Measurements from ENCODE around the gene TMEM45A. TPM values are rescaled to one million over a fixed set of nuclear protein-coding genes. Genes with fewer than 3 reads are reported as not detected.

Gene TMEM45A
- total RNA-seq, 1 experiment from 2014 or later, result 10.1 TPM

GRCh38 chr3:100457811-100458210, 34.6 kb upstream of the TMEM45A start:
- Mint-ChIP-seq H3K36me3 (ENCODE audit: insufficient read depth in 1 of 3, low read depth in 3 of 3) (peaks cover 14 to 42% (median 16%) of the 10 kb centered on the region in 3 experiments), H3K4me1 (peaks cover 10 to 13% of the 10 kb centered on the region in 2 experiments), H3K27ac (no peak overlapping the region), H3K4me3 (no peak overlapping the region), H3K27me3 (ENCODE audit: low read depth) (no peaks in the 10 kb centered on the region), H3K9me3 (peaks cover 7 to 14% of the 10 kb centered on the region in 2 experiments; a peak in 3 of 5 replicates)
- Histone ChIP-seq H2BK120ac (ENCODE audit: low read depth, low read length, poor library complexity, severe bottlenecking) (no peak overlapping the region), H3K23ac (ENCODE audit: insufficient read length, low read depth, low read length) (no peak overlapping the region), H2AFZ (ENCODE audit: low read length) (no peak overlapping the region), H3K18ac (ENCODE audit: insufficient read length, low read depth, low read length) (no peak overlapping the region), H3T11ph (ENCODE audit: low read length) (no peak overlapping the region), H4K91ac (ENCODE audit: insufficient read length, low read depth, low read length) (no peak overlapping the region), H4K5ac (ENCODE audit: insufficient read length, low read depth, low read length) (no peak overlapping the region), H2BK20ac (ENCODE audit: low read depth, low read length, poor library complexity, severe bottlenecking) (no peak overlapping the region), H3K79me2 (ENCODE audit: insufficient read depth, low read length) (no peaks in the 10 kb centered on the region), H3K4me1 (ENCODE audit: insufficient read depth, low read length) (no peaks in the 10 kb centered on the region), H3K4me2 (ENCODE audit: insufficient read depth, insufficient read length, low read length) (no peak overlapping the region), H4K8ac (replicated peaks; ENCODE audit: insufficient read length, low read depth, low read length) (no peak overlapping the region), H2BK12ac (ENCODE audit: insufficient read length, low read depth, low read length) (no peak overlapping the region), H3K27me3 (ENCODE audit: insufficient read depth, low read length) (no peaks in the 10 kb centered on the region), H3K27ac (ENCODE audit: insufficient read length, low read depth, low read length) (no peak overlapping the region), H2AK5ac (ENCODE audit: insufficient read length, low read length) (no peak overlapping the region), H3K4ac (ENCODE audit: low read depth, low read length) (no peak overlapping the region), H3K23me2 (ENCODE audit: insufficient read length, low read depth, low read length, poor library complexity, severe bottlenecking) (no peaks in the 10 kb centered on the region), H3K9me3 (ENCODE audit: control insufficient read depth, low read depth, low read length) (no peaks in the 10 kb centered on the region), H2BK15ac (ENCODE audit: low read depth, low read length) (no peak overlapping the region), H3K14ac (ENCODE audit: insufficient read depth, low read length) (no peak overlapping the region), H2BK5ac (ENCODE audit: insufficient read length, low read length) (no peak overlapping the region), H3K79me1 (ENCODE audit: insufficient read depth, low read depth, low read length, poor library complexity, severe bottlenecking) (no peaks in the 10 kb centered on the region), H3K56ac (ENCODE audit: insufficient read length, low read depth, low read length) (no peak overlapping the region), H3K9ac (ENCODE audit: extremely low read depth, insufficient read length, low read length) (no peak overlapping the region), H4K20me1 (ENCODE audit: control insufficient read depth, insufficient read depth, insufficient read length) (no peaks in the 10 kb centered on the region)
- WGBS (ENCODE audit: extremely low coverage, insufficient read length, low lambda C conversion rate), result no CpG with 5 or more reads among the region's 1 CpG
- TF ChIP-seq CTCF (conservative IDR thresholded peaks at IDR 0.05), result no peak
- DNase-seq, result no peak
